GM20000 (cell line): Measurements from ENCODE around the gene SIT1.

Experiments
- DNase-seq: peaks from one replicate; pipeline ENCODE4 v3.0.0; 2012; ENCODE audit warnings: low spot score
- CTCF ChIP-seq: IDR thresholded peaks from 2 replicates; pipeline ENCODE4 v1.5.1; 2012; ENCODE audit warnings: mild to moderate bottlenecking, control low read depth; ENCODE audit errors: extremely low read depth, missing control alignments

SIT1 gene

GRCh38 chr9:35687306-35687705, 36.6 kb upstream of the SIT1 start:
- DNase-seq = no peak
- TF ChIP-seq CTCF = no peak

- DNase-seq = no peak
- no peak for TF ChIP-seq CTCF
These were observed 35.8 kb upstream of the SIT1 start for GRCh38 chr9:35686222-35687203.

- no peak for DNase-seq
- TF ChIP-seq CTCF = no peak
These were observed 34.8 kb upstream of the SIT1 start for GRCh38 chr9:35685506-35685905.

- no peak for DNase-seq
- no peak for TF ChIP-seq CTCF
These were observed 34.2 kb upstream of the SIT1 start for GRCh38 chr9:35684921-35685320.

GRCh38 chr9:35683323-35683722, 32.6 kb upstream of the SIT1 start:
- TF ChIP-seq CTCF = no peak
- no peak for DNase-seq

- TF ChIP-seq CTCF = no peak
- no peak for DNase-seq
These were observed 32.0 kb upstream of the SIT1 start for GRCh38 chr9:35682520-35683315.

GRCh38 chr9:35682051-35682450, 31.3 kb upstream of the SIT1 start:
- DNase-seq = no peak
- TF ChIP-seq CTCF = no peak
